GM18520 (cell line): Measurements from ENCODE around the gene CFAP69.
A peak's percentile ranks its signal among the peaks of the same experiment; 100 is the strongest.
"Not testable (repeated sequence)": the region's sequence is repeated elsewhere in the genome, so short reads cannot be mapped to it uniquely, and the experiment has no call there.

Experiments used
- ATAC-seq: cut with Tn5 transposase; IDR thresholded peaks from one replicate; pipeline ENCODE4 v1.9.1; 2021; ENCODE audit not compliant: unreplicated experiment

Gene CFAP69

GRCh38 chr7:90337106-90337505 is 92.1 kb downstream of the CFAP69 start:
- ATAC-seq = no peak

- no peak for ATAC-seq
These were observed 100.0 kb downstream of the CFAP69 start for GRCh38 chr7:90345016-90345415.

GRCh38 chr7:90345595-90346335 is 100.8 kb downstream of the CFAP69 start:
- ATAC-seq = no peak

GRCh38 chr7:90346336-90347125 is 101.6 kb downstream of the CFAP69 start, which contains the start of gene GTPBP10:
TSS of gene GTPBP10 (plus strand) at chr7:90346716. CDS start at chr7:90346742, 26 bp downstream.
- ATAC-seq = peak; percentile 95

GRCh38 chr7:90347759-90348158 is 102.8 kb downstream of the CFAP69 start:
- no peak for ATAC-seq

GRCh38 chr7:90349305-90349704 is 104.3 kb downstream of the CFAP69 start:
- no peak for ATAC-seq

- not testable (repeated sequence) for ATAC-seq
These were observed 105.1 kb downstream of the CFAP69 start for GRCh38 chr7:90350032-90350431.

GRCh38 chr7:90351987-90352386 is 107.0 kb downstream of the CFAP69 start:
- no peak for ATAC-seq
